Sigmoid colon (tissue), 7 donors: ENCODE results near the gene ZER1. TPM values are rescaled to one million over a fixed set of nuclear protein-coding genes. Genes with fewer than 3 reads are reported as not detected.
A peak's percentile ranks its signal among the peaks of the same experiment; 100 is the strongest.

Experiments
- DNase-seq: peaks from one replicate; pipeline ENCODE4 v3.0.0-alpha.2; 2019
- H3K27ac ChIP-seq, 4 donors: fragments of 200-600 bp; sonication (generic); one replicate each; pipeline ENCODE4 v1.5.1; 2016 to 2019; ENCODE audit warnings: mild to moderate bottlenecking in 1 of 4
- H3K27me3 ChIP-seq, 3 donors: fragments of 200-600 bp; sonication (generic); one replicate each; pipeline ENCODE4 v1.5.1; 2019; ENCODE audit warnings: mild to moderate bottlenecking in 1 of 3
- H3K36me3 ChIP-seq, 4 donors: fragments of 200-600 bp; sonication (generic); one replicate each; pipeline ENCODE4 v1.5.1; 2016 to 2019
- H3K4me1 ChIP-seq, 4 donors: fragments of 200-600 bp; sonication (generic); one replicate each; pipeline ENCODE4 v1.5.1; 2017 to 2019
- H3K4me3 ChIP-seq, 4 donors: fragments of 200-600 bp; sonication (generic); one replicate each; pipeline ENCODE4 v1.5.1; 2017 to 2019; ENCODE audit warnings: mild to moderate bottlenecking in 2 of 4, moderate library complexity in 1 of 4
- H3K9me3 ChIP-seq, 4 donors: fragments of 200-600 bp in 3 of 4; sonication (generic) in 3 of 4; one replicate each; pipeline versions ENCODE4 v1.5.1 to v1.6.1; 2013 to 2019
- EP300 ChIP-seq, 4 donors: sonication (generic); formaldehyde crosslinking; IDR thresholded peaks; one replicate each; pipeline ENCODE4 v1.6.1; 2017; ENCODE audit warnings: antibody characterized with exemption in 4 of 4
- POLR2A ChIP-seq, 2 donors: fragments of 450-650 bp; IDR thresholded peaks; one replicate each; pipeline ENCODE4 v1.6.1; 2016; ENCODE audit warnings: antibody characterized with exemption in 2 of 2, mild to moderate bottlenecking in 2 of 2, moderate library complexity in 2 of 2
- POLR2AphosphoS5 ChIP-seq, 4 donors: sonication (generic); formaldehyde crosslinking; IDR thresholded peaks; one replicate each; pipeline ENCODE4 v1.6.1; 2017; ENCODE audit warnings: antibody characterized with exemption in 4 of 4
- WGBS, 2 donors: extraction: QIAGEN DNeasy Blood & Tissue Kit; methylation state at CpG; one replicate each; pipeline ENCODE4 v1.1.7; 2013; 5-methylcytosine and 5-hydroxymethylcytosine counted together
- intact Hi-C: fragments of 100-400 bp; cut with DNase I; formaldehyde crosslinking; loops from one replicate; pipeline ENCODE4 v1.15.1; 2023
- polyA plus RNA-seq, 3 donors: library from polyadenylated mRNA; stranded (reverse); fragments of 200-250 nt; gene quantifications; one replicate each; pipeline ENCODE4 v1.2.3, GENCODE V29; 2013
- total RNA-seq, 4 donors: library from RNA; depleted of rRNA; stranded (reverse); fragments of >200 nt; gene quantifications; one replicate each; pipeline ENCODE4 v1.1.0, GENCODE V29; 2016
- TF ChIP-seq, protein P1 (sequence below), 4 experiments: fragments of 450-650 bp in 3 of 4; fragments of 200-600 bp in 1 of 4; IDR thresholded peaks; one replicate each; pipeline ENCODE4 v1.5.1; 2016 to 2019; ENCODE audit warnings: antibody characterized with exemption in 4 of 4, mild to moderate bottlenecking in 3 of 4, moderate library complexity in 2 of 4
- donor health status: healthy with polysubstance abuse.
- donor health status: Bipolar disorder and iron deficiency.
- donor health status: healthy.

The ZER1 gene
- total and polyA plus RNA-seq, 7 donors: 30.0 to 65.4 (median 41.6) TPM

GRCh38 chr9:128729302-128729701 lies 42.4 kb downstream of the ZER1 start:
- intact Hi-C loops: no loop called here
- 87% methylated on average over 5 of the region's 5 CpGs for WGBS, 2 donors
- H3K27me3 ChIP-seq: no peaks in the 10 kb centered on the region
- peaks cover 0 to 7% (median 6%) of the 10 kb centered on the region in 4 donors for H3K4me1 ChIP-seq
- no peak overlapping the region for H3K4me3 ChIP-seq
- no peak for DNase-seq
- peaks cover 0 to 40% (median 7%) of the 10 kb centered on the region in 4 donors for H3K36me3 ChIP-seq
- no peaks in the 10 kb centered on the region for H3K9me3 ChIP-seq
- H3K27ac ChIP-seq: no peak overlapping the region
- TF ChIP-seq, protein P1, sequence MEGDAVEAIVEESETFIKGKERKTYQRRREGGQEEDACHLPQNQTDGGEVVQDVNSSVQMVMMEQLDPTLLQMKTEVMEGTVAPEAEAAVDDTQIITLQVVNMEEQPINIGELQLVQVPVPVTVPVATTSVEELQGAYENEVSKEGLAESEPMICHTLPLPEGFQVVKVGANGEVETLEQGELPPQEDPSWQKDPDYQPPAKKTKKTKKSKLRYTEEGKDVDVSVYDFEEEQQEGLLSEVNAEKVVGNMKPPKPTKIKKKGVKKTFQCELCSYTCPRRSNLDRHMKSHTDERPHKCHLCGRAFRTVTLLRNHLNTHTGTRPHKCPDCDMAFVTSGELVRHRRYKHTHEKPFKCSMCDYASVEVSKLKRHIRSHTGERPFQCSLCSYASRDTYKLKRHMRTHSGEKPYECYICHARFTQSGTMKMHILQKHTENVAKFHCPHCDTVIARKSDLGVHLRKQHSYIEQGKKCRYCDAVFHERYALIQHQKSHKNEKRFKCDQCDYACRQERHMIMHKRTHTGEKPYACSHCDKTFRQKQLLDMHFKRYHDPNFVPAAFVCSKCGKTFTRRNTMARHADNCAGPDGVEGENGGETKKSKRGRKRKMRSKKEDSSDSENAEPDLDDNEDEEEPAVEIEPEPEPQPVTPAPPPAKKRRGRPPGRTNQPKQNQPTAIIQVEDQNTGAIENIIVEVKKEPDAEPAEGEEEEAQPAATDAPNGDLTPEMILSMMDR (IDR thresholded peaks at IDR 0.05): no peak
- TF ChIP-seq POLR2AphosphoS5 (IDR thresholded peaks at IDR 0.05): no peak
- no peak for TF ChIP-seq EP300 (IDR thresholded peaks at IDR 0.05)
- no peak for TF ChIP-seq POLR2A (IDR thresholded peaks at IDR 0.05)

DNA sequence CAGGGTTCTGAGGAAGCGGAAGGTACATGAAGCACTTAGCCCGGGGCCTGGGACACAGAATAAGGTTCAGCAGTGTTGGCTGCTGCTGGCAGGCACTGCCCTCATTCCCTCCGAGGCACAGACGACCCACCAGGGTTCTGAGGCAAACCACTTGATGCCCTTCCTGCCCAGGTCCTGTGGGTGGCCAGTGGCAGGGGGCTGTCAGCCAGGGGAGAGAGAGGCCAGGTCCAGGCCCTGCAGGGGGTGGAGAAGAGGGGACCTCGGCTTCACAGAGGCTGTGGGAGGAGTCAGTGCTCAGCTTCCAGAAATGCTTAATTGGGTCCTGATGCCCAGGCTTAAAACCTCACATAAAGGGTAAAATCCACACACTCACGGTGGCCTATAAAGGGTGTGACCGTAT lies 43.4 kb downstream of the ZER1 start:
- H3K36me3 ChIP-seq: peaks cover 0 to 38% (median 6%) of the 10 kb centered on the region in 4 donors
- no peak for TF ChIP-seq POLR2A (IDR thresholded peaks at IDR 0.05)
- H3K4me3 ChIP-seq: no peak overlapping the region
- H3K4me1 ChIP-seq: peaks cover 0 to 13% (median 8%) of the 10 kb centered on the region in 4 donors
- no peak for DNase-seq
- no peaks in the 10 kb centered on the region for H3K9me3 ChIP-seq
- H3K27me3 ChIP-seq: no peaks in the 10 kb centered on the region
- intact Hi-C loops: no loop called here
- WGBS, 2 donors: 82 to 83% methylated on average over 7 of the region's 7 CpGs
- H3K27ac ChIP-seq: no peak overlapping the region

DNA sequence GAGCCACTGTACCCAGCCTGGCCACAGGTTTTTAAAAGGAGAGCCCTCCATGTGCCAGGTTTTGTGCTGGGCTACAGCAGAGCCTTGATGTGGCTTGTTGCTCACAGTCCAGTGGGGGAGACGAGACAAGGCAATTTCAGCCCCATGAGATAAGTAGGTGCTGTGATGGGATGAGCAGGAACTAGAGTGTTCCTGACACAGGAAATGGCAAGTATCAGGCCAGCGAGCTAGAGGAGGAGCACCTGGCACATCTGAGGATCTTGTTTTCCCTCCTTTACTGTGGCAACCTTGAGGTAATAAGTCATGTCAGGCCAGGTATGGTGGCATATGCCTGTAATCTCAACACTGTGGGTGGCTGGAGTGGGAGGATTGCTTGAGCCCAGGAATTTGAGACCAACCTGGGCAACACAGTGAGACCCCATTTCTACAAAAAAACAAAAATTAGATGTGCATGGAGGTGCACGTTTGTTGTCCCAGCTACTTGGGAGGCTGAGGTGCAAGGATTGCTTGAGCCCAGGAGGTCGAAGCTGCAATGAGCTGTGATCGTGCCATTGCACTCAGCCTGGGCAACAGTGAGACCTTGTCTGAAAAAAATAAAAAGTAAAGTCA lies 44.0 kb downstream of the ZER1 start:
- intact Hi-C loops: no loop called here
- no peak overlapping the region for H3K27ac ChIP-seq
- no peak overlapping the region for H3K4me3 ChIP-seq
- peaks cover 0 to 16% (median 10%) of the 10 kb centered on the region in 4 donors for H3K4me1 ChIP-seq
- WGBS, 2 donors: 78 to 87% methylated on average over 5 of the region's 5 CpGs
- no peaks in the 10 kb centered on the region for H3K27me3 ChIP-seq
- H3K36me3 ChIP-seq: peaks cover 0 to 34% (median 4%) of the 10 kb centered on the region in 4 donors
- no peak for TF ChIP-seq POLR2AphosphoS5 (IDR thresholded peaks at IDR 0.05)
- no peak for TF ChIP-seq EP300 (IDR thresholded peaks at IDR 0.05)
- TF ChIP-seq, protein P1 (IDR thresholded peaks at IDR 0.05): no peak
- no peak for TF ChIP-seq POLR2A (IDR thresholded peaks at IDR 0.05)
- no peaks in the 10 kb centered on the region for H3K9me3 ChIP-seq
- no peak for DNase-seq

GRCh38 chr9:128724744-128725211 lies 46.9 kb downstream of the ZER1 start:
- peaks cover 0 to 16% (median 10%) of the 10 kb centered on the region in 4 donors for H3K4me1 ChIP-seq
- intact Hi-C loops: loop anchor here (2.0 kb wide), 1 partner anchor 46 kb away; the partner anchor contains the start of gene ZER1
- peak overlapping the region; percentile 40 to 74 (median 64) for H3K4me3 ChIP-seq
- H3K27ac ChIP-seq: peak overlapping the region; percentile 77 to 86 (median 82)
- H3K36me3 ChIP-seq: peaks cover 0 to 6% (median 0%) of the 10 kb centered on the region in 4 donors
- H3K9me3 ChIP-seq: no peaks in the 10 kb centered on the region
- DNase-seq: peak; percentile 89
- H3K27me3 ChIP-seq: no peaks in the 10 kb centered on the region
- no peak for TF ChIP-seq POLR2AphosphoS5 (IDR thresholded peaks at IDR 0.05)
- TF ChIP-seq, protein P1 (IDR thresholded peaks at IDR 0.05): no peak
- TF ChIP-seq POLR2A (IDR thresholded peaks at IDR 0.05): no peak
- TF ChIP-seq EP300 (IDR thresholded peaks at IDR 0.05): no peak
- 16 to 29% methylated on average over 10 of the region's 10 CpGs for WGBS, 2 donors

GRCh38 chr9:128723866-128724743 lies 47.6 kb downstream of the ZER1 start, which contains the start of gene ZDHHC12:
ZDHHC12 (minus strand) TSS chr9:128724127; CDS start chr9:128724093, 34 bp downstream.
- no peaks in the 10 kb centered on the region for H3K9me3 ChIP-seq
- intact Hi-C loops: loop anchor here (2.0 kb wide), 1 partner anchor 47 kb away; the partner anchor contains the start of gene ZER1
- H3K4me3 ChIP-seq: peak within 1 kb of the TSS; percentile 40 to 74 (median 64)
- H3K36me3 ChIP-seq: peaks cover 0 to 6% (median 0%) of the 10 kb centered on the region in 4 donors
- WGBS, 2 donors: 1% methylated on average over 68 of the region's 68 CpGs
- H3K4me1 ChIP-seq: peaks cover 0 to 16% (median 10%) of the 10 kb centered on the region in 4 donors
- peak; percentile 98 for DNase-seq
- peak within 1 kb of the TSS; percentile 77 to 86 (median 82) for H3K27ac ChIP-seq
- TF ChIP-seq POLR2AphosphoS5 (IDR thresholded peaks at IDR 0.05): peak; percentile 58 to 93 (median 81)
- TF ChIP-seq POLR2A (IDR thresholded peaks at IDR 0.05): peak; percentile 37 to 92
- no peak for TF ChIP-seq EP300 (IDR thresholded peaks at IDR 0.05)
- no peaks in the 10 kb centered on the region for H3K27me3 ChIP-seq
